Activated CD4-positive, CD25-positive, alpha-beta regulatory T cell treated with anti-CD3 and anti-CD28 coated beads, Interleukin-2, amount 50 U/mL, for 72 hours (primary cell): ENCODE data around the gene FAM168A.

Experiments
- DNase-seq: peaks from one replicate; pipeline ENCODE4 v3.0.0; 2021

Gene FAM168A

DNA sequence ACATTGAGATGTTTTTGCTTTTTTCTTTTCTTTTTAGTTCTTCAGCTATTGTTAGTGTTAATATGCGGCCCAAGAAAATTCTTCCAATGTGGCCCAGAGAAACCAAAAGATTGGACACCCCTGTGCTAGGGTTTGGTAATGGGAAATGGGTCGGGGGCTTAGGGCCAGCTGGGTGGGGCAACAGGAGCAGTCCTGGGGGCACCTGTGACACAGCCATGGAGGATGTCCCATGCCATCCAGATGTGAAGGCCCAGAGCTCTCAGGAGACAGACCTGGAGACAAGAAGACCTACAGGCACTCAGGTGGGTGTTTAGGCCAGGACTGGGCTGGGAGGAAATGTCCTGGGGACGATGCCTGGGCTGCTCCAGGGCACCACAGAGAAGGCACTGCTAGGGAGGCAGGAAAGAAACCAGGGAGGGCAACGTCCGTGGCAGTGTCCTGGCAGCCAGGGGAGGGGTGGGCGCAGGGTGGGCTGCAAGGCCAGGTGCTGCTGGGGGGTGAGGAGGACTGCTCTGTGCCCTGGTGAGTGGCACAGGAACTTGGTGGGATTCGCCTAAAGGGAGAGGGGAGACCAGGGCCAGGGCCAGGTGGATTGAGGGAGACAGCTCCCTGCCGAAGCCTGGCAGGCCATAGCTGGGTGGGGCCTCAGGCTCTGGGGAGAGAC lies 200.3 kb downstream of the FAM168A start:
- no peak for DNase-seq

- DNase-seq = no peak
These were observed 200.9 kb downstream of the FAM168A start for GRCh38 chr11:73396985-73397384.

DNA sequence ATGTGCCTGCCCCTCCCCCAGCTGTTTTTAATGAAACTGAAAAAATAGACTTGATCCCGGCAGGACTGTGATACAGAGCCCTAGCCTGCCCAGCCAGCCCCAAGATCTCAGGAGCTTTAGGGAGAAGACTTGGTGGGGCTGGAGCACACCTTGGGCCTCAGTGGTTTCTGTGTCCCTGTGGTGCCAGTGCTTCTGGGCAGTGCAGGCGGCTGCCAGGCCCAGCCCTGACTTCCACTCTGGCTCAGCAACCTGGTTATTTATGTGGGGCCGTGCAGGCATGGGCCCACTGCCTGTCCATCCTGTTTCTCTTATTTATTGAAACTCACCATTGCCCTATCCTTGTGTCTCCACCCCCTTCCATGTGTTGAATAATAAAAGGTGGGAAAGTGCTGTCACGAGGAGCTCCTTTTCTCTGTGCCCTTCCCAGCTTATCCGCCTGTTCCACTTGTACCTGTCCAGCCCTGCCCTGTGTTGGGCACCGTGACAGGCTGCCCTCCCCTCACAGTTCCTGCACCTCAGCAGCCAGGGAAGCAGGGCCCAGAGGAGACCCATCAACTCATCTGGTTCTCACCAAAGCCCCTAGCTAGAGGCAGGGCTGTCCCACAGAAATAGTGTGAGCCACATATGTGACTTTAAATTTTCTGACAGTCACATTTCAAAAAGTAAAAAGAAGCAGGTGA lies 201.5 kb downstream of the FAM168A start:
- no peak for DNase-seq

- DNase-seq = no peak
These were observed 202.4 kb downstream of the FAM168A start for GRCh38 chr11:73395297-73396208.

DNA sequence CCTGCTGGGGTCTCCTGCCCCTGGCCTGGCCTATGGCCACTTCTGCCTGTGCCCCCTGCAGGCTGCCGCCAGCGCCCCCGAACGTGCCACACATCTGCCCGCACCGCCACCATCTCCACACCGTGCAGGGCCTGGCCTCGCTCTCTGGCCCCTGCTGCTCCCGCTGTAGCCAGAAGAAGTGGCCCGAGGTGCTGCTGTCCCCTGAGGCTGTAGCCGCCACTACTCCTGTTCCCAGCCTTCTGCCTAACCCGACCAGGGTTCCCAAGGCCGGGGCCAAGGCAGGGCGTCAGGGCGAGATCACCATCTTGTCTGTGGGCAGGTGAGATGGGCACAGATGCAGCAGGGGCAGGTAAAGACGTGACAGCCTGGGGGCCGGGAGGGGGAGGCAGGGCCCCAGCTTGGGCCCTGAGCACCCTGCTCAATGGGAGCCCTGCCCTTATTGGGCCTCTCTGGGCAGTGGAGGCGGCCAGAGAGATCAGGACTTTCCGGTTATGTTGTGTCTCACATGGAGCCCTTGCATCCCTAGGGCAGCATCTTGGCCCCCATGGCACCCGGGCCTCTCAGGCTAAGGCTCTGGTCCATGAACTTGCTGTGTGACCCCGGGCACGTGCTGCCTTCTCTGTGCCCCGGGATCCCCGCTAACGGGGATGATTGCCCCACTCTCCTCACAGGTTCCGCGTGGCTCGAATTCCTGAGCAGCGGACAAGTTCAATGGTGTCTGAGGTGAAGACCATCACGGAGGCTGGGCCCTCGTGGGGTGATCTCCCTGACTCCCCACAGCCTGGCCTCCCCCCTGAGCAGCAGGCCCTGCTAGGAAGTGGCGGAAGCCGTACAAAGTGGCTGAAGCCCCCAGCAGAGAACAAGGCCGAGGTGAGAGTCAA lies 203.3 kb downstream of the FAM168A start:
- DNase-seq = no peak

DNA sequence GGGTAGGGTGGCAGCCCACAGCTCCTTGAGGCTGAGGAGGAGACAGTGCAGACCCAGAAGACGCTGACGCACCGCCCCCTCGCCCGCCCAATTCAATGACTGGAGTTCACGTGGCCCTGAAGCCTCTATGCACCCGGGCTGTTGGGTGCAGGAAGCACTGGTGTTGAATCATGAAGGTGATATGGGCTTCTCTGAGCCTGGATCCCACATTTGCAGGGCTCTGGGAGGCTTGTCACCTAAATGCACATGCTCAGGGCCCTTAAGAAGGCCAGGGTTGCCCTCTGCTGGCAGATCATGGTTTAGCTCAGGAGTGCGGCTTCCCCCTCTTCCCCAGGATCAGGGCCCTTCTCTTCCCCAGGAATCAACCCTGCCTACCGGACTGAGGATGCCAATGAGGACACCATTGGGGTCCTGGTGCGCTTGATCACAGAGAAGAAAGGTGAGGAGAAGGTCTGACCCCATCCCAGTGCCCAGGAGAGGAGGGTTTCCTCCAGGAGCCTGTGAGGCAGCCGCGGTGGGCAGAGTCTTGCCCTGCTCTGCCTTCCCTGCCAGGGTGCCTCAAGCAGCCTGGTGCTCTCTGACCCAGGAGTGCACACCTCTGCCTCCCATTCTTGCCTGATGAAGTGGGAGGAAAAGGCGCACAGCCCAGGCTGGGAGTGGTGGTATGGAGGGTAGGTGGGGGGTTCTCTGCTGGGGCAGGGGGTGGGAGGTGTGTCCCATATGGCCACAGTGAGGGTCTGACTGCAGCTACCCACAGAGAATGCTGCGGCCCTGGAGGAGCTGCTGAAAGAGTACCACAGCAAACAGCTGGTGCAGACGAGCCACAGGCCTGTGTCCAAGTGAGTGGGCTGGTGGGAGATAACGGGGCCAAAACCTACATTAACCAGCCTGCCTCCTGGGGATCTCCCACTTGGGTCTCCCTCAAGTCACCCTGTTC lies 204.2 kb downstream of the FAM168A start:
- peak; percentile 62 for DNase-seq

GRCh38 chr11:73393011-73393380 lies 204.9 kb downstream of the FAM168A start:
- no peak for DNase-seq

GRCh38 chr11:73392108-73393010 lies 205.6 kb downstream of the FAM168A start:
- no peak for DNase-seq

- no peak for DNase-seq
These were observed 206.2 kb downstream of the FAM168A start for GRCh38 chr11:73391665-73392064.

DNA sequence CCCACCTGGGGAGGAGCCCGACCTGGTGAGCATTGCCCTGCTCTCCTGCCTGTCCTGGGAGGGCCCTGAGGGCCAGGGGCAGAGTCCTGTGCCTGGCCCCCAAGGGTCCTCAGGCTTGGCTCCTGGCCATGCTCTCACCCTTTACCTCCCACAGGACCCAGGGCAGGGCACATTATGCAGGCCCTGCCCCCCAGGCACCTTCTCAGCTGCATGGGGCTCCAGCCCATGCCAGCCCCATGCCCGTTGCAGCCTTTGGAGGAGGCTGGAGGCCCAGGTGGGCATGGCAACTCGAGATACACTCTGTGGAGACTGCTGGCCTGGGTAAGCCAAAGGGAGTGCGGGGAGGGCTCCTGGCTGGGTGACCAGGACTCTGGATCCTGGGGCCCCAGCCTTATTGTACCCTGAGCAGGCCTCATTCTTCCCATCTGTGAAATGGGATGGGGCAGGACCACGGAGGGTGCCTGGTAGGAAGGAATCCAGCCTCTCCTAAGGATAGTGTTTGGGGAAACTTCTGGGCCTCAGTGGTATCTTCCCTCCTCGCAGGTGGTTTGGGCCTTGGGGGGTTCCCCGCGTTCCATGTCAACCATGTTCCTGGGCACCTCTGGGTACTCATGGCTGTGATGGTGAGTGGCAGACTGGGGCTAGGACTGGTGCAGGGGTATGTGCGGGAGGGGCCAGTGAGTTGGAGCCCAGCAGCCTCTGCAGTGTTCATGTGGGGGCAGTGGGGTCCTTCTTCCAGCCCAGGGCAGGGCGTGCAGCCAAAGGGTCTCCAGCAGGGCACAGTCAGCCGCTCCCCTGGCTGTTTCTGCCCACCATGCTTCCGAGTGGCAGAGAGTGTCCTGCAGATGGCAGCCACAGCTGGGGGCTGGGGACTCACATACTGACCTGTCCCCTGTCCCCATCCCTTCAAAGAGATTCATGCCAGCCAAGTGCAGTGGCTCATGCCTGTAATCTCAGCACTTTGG lies 207.0 kb downstream of the FAM168A start:
- no peak for DNase-seq

- no peak for DNase-seq
These were observed 208.0 kb downstream of the FAM168A start for GRCh38 chr11:73389916-73390315.

DNA sequence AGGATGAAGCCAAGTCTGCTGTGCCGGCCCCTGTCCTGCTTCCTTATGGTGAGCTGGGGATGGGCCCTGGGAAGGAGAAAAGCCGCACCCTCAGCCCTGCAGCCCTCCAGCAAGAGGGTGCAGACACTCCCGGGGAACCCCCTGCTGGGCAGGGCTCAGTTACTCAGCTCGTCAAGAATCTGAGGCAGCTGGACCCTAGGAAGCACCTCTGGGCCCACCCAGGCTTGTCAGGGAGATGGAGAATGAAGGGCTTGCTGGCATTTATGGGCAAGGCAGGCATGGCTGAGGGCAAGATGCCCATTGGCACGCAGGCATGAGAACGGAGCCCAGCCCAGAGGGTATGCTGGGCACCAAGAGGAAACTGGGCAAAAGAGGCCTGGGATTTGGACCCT lies 208.8 kb downstream of the FAM168A start:
- no peak for DNase-seq

GRCh38 chr11:73388265-73389133 lies 209.4 kb downstream of the FAM168A start:
- DNase-seq = no peak

- no peak for DNase-seq
These were observed 210.2 kb downstream of the FAM168A start for GRCh38 chr11:73387594-73388264.

DNA sequence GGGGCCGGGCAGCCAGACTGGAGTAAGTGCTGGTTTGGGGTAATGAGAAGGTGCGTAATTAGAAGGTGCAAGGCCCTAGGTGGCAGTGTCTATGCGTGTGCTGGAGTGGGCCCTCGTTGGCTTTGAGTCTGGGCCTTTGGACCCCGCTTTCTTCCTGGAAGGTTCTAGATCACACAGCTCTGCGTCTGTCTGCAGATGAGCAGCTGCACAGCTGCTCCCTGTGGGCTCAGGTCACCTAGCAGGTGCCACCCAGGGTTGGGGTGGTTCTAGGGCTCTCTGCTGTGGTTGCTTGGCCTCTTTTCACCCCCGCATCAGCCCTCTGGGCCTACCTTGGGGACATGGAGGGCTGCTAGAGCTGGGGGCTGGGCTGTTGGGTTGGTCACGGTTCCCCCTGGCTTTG lies 211.4 kb downstream of the FAM168A start:
- DNase-seq = no peak

- no peak for DNase-seq
These were observed 211.9 kb downstream of the FAM168A start for GRCh38 chr11:73386016-73386415.

GRCh38 chr11:73384872-73385689 lies 212.8 kb downstream of the FAM168A start:
- DNase-seq = no peak
